ENCODE results near the gene ATG14.

DNA sequence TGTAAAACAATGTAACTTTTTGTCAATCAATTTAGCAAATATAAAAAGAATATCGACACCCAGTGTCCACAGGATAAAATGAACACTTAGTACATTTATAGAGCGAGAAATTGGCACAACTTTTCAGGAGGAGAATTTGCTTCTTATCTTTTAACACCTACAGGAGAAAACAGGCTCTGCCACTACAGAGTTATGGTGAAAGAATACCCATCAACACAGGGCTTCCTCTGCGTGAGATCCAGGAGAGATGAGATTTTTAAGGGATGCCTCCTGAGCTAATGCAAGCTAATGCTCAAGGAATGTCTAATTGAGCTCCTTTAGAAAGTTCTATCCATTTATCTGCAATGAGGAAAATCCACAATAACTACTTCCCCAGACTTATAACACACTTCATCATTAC, 21.0 kb upstream of the ATG14 start:
- TF ChIP-seq, protein P1, sequence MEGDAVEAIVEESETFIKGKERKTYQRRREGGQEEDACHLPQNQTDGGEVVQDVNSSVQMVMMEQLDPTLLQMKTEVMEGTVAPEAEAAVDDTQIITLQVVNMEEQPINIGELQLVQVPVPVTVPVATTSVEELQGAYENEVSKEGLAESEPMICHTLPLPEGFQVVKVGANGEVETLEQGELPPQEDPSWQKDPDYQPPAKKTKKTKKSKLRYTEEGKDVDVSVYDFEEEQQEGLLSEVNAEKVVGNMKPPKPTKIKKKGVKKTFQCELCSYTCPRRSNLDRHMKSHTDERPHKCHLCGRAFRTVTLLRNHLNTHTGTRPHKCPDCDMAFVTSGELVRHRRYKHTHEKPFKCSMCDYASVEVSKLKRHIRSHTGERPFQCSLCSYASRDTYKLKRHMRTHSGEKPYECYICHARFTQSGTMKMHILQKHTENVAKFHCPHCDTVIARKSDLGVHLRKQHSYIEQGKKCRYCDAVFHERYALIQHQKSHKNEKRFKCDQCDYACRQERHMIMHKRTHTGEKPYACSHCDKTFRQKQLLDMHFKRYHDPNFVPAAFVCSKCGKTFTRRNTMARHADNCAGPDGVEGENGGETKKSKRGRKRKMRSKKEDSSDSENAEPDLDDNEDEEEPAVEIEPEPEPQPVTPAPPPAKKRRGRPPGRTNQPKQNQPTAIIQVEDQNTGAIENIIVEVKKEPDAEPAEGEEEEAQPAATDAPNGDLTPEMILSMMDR (conservative IDR thresholded peaks at IDR 0.05): no peak
- no peak for TF ChIP-seq ZFX (IDR thresholded peaks at IDR 0.05)
